HG03175 (cell line): ENCODE measurements around the gene PLXND1.

ENCODE experiments used
- ATAC-seq: cut with Tn5 transposase; IDR thresholded peaks from one replicate; pipeline ENCODE4 v1.9.1; 2021; ENCODE audit warnings: mild to moderate bottlenecking, moderate library complexity; ENCODE audit not compliant: unreplicated experiment

PLXND1 gene

DNA sequence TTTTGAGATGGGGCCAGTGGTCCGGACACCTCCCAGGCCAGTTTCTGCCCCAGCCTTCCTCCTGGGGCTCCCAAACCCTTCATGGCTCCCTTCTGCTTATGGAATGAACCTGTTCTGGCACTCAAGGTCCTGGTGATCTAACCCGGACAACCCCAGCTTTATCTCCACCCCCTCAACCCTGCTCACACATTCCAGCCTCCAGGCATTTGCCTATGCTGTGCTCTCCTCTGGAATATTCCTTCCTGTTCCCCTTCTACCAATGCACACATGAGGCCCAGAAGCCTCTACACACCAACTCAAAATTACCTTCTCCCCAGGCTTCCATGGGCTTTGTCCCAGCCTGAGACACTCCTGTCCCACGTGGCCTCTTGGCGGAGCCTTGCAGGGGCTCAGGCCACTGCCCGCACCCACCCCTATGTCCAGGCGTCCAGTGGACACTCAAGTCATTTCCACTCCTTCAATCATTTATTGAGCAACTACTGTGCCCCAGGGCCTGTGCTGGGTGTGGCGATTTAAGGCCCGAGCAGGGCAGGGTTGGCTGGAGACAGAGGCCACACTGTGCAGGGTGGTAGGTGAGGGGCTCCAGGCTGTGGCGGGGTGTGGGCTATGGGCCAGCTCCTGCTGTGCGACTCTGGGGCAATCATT, 18.8 kb downstream of the PLXND1 start:
- no peak for ATAC-seq

DNA sequence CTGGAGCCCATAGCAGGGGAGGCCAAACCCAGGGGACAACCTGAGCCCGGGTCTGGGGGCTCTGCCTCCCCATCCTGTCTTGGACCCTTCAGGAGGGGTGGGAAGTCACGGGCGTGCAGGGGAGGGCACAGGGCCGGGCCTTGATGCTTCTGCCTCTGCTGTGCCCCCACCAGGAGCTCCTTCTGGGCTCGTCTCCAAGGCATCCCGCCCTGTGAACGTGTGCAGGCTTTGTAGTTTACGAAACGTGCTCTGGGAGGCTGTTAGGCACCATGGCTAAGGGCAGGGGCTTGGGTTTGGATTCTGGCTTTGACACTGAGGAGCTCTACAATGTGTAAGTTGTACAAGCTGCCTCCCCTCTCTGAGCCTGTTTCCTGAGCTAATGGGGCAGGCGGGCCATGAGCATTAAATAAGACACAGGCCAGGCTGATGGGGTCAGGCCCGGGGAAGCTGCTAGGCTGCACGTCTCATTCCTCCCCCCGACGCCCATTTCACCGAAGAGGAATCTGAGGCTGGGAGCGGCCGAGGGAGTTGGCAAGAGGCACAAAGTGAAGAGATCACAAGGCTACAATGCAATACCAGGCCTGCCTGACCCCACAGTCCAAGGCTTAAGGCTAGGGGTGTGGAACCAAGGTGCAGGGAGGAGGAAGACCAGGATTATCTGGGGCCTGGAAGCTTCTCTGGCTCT, 19.6 kb downstream of the PLXND1 start:
- no peak for ATAC-seq

DNA sequence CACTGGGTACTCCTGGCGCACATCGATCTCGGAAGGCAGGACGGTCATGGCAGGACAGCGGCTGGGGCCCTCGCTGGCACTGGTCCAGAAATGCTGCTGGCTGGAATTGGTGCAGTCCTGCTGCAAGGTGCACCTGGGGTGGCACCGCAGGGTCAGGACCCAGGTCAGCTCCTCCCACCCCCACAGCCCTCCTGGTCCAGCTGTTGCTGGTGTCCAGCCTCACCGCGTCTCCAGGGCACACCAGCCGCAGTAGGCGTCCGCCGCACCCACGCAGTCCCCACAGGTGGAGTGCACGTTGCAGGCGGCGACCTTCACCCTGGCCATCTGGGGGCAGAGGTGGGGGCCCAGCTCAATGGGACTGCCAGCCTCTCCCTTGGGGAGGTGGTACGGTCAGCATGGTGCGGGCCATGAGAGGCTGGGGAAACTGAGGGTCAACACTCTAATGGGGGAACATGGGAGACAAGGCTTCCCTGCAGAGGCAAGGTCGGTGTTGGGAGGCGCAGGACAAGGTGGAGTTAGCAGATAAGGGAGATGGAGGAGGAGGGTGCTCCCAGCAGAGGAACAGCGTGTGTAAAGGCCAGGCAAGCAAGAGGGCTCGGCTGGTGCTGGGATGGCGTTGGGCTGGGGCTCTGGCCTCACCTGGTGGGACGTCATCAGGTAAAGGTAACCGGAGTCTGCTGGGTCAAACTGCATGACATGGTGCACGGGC, 20.4 kb downstream of the PLXND1 start:
- ATAC-seq = no peak

DNA sequence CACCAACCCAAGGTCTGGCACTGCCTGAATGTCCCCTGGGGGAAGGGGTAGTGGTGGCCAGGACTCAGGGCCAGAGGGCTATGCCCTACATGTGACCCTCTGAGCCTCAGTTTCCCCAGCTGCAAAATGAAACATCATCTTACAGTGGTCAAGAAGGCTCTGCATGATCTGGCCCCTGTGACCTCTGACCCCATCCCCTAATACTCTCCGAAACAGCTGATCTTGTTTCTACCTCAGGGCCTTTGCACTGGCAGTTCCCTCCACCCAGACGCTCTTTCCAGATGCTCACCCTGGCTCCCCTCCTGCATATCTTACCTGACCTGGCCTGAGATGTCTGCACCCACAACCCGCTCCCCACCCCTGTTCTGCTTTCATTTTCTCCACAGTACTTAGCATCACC, 21.8 kb downstream of the PLXND1 start:
- no peak for ATAC-seq

DNA sequence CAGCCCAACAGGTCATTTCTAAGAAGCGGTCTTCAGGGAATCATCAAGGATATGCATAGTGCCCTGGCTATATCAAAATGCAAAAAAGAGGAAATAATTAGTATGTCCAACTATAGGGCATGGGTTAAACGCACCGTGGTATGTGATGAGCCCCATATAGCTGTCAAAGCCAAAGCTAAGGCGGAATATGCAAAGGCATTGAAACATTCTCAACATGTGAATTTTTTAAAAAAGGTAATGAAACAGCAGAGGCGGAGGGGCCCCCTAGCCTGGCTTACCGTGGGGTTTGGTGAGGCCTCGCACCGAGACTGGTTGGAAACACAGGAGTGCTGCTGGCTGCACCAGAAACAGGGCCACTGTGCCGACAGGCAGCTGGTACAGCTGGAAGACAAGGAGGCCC, 23.2 kb downstream of the PLXND1 start:
- ATAC-seq = no peak

DNA sequence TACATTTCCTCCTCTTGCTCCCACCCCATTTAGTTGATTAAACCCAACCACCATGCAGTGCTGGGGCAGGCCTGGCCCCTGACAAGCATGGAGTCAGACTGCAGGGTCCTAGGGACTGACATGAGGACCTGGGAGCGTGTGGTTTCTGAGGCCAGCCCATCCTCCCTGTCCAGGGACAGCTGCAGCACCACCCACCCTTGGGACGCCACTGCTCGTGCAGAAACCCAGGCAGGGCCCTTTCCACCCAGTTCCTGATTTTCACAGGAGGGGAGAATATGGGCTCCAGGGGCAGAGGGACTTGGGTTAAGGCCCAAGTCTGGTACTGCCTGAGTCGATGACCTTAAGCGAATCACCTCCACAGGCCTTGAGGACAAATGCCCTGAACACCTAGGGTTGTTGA, 23.7 kb downstream of the PLXND1 start:
- no peak for ATAC-seq

DNA sequence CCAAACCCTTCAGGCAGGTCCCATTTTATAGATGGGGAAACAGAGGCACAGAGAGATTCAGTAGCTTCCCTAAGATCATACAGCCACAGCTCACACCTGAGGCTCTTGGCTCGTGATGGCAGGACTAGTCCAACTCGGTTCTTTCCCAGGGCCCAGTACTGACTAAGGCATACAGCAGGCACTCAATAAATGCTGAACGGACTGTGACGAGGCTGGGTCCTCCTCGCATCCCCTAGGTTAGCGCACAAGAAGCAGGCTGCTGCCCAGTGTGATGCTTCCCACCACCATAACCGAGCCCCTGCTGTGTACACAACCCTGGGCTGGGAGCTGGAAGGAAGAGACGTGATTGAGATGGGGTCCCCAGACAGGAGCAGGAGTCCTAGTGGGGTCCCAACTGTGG, 24.9 kb downstream of the PLXND1 start:
- ATAC-seq = no peak

DNA sequence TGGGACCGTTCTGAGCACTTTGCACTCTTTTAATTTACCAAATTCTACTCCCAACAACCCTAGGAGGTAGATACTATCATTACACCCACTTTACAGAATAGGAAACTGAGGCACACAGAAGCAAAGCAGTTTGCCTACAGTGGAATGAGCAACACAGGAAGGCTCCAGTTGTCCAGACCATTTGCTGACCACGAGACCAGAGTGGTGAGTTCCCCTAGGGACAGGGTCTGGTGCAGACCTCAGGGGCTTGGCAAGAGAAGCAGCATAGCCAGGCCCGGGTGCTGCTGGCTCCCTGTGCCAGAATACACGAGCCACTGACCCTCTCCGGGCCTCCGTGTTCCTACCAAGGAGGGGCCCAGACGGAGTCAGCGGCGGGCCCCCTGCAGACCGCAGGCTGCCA, 26.5 kb downstream of the PLXND1 start:
- ATAC-seq = no peak

DNA sequence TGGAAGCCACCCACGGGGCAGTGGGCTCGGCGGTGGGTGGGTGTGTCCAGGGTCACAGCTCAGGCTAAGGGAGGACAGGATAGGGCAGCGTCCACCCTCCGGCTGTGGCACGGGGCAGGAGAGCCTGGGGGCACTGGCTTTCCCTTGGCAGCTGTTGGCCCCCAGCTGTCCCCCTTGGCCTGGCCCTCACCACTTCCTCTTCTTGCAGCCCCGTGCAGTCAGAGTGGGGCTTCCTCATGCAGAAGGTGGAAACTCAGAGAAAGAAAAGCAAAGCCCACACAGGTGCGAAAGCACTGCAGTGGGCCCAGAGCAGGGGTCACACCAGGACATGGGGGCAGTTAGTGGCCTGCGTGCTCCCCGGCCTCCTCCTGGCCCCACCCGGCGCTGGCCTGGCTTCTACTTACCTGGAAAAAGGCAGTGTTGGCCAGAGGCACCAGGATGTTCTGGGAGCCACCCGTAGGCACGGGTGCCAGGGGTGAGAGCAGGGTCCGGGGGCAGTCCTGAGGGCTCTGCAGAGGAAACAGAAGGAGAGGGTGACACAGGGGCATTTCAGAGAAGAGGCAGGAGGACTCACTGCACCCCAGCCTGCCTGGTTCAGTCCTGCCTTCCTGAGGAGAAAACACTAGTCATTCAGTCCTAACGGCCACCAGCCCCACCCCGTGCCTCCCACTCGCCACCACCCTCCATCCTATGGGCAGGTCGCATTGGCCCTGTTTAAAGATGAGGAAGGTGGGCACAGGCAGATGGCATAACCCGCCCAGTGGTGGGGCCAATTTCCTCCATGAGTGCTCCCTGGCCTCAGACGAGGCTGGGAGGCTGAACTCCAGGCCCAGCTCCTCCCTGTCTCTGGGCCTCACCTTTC, 28.3 kb downstream of the PLXND1 start:
- ATAC-seq = peak; percentile 57

DNA sequence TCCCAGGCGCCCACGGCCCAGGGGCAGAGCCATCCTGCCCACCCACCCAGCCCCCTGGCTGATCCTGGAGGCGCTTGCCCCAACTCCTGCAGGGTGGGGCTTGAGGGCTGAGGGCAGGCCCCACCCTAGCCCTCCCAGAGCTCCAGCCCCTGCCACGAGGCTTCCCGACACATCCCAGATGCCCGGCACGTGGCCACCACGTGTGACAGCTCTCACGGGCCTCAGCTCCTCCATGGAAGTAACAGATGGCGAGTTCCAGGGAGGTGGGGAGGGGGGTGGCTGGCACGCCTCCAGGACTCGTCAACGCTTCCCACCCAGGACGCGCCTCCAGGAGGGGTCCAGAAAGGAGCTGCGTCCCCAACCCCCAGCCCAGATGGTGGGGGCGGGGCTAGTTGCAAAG, 29.1 kb downstream of the PLXND1 start:
- no peak for ATAC-seq

DNA sequence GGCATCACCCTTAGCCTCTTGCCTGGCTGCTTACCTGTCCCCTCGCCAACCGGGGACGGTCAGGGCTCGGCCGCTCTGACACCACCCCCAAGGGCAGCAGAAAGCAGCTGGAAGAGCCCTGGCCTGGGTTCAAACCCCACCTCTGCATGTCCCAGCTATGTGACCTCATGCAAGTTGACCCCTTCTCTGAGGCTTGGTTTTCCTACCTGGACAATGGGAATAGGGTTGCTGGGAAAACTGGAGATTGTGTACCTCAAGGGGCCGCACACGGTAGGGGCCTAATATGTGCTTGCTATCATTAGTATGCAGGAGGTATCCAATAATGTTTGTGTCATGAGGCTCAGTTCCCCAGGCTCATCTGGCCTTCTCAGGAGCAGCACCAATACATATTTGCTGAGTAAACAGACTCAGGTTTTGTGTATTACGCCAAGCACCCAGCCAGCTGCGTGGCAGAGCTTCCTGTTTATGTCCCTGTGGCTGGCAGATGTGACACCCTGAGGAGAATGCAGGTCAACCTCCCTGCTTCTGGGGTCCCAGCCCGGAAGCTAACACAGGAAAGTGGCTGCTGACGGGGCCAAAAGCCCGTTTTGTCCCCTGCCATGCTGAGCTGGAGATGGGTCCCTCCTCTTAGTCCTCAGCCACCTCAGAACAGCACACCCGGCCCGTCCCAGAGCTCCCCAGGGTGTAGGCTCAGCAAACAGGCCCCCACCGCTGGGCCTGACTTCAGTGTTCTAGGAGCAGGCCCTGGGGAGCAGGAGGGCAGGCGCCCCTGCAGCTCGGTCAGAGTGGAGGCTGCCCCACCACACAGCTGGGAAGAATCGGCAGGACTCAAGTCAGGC, 29.7 kb downstream of the PLXND1 start:
- ATAC-seq = peak; percentile 64

DNA sequence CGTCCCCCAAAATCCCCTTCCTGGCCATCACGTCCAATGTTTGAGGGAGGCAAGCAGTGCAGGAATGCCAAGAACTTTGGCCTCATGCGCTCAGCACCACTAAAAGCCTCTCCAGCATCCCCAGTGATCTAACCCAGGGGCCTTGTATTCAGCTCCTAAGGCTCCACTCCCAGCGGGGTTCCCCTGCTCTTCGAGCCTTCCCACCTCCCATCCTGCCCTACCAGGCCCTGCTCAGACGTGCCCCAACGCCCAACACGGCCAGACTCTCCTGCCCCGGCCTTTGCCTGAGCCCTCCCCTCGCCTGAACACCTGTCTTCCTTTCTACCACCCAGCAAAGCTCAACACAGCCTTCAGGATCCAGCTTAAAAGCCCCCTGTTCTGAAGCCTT, 30.5 kb downstream of the PLXND1 start:
- ATAC-seq = no peak

DNA sequence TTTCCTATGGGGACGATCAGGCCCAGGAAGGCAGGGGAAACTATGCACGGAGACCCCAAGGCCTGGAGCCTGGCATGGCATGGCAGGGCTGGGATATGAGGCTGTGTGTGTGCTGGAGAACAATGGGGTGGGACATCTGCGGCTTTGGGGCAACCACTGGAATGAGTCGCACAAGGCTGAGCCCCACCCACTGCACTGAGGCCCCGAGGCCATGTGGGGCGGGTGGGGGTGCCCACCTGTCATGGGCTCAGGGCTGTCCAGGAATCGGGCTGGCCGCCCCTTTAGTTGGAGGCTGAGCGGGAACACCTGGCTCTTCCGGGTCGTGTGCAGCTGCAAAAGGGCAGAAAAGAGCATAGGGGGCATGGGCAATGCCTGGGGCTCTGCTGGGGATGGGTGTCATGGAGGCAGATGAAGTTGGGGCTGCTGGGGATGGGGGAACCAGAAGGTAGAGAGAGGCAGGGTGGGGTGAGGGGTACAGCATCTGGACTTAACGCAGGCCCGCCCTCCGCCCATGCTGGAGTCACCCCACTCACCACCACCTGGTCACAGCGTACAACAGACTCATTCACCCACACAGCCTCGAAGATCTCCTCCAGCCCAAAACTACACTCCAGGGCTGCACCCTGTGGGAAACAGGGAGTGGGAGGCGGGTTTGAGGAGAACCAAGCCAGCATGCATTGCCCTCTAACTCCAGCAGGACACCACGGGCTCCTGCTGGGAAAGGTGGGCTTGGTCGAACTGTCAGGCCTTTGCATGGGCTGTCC, 31.1 kb downstream of the PLXND1 start:
- ATAC-seq = no peak

DNA sequence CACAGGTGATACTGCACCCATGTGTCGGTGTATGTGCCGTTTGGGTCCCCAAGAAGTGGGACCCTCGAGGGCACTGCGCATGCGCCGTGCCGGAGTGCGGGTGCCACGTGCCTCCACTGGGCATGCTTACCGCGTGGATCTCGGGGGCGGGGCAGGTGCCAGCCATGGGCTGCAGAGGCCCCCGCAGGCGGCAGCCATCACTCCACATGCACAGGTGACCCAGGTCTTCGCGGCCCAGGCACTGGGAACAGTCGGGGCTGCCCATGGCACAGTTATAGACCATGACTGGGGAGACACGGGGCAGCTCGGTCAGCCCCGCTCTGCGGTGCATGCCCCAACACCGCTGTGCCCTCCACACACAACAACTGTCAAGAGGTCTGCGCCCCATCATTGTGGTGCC, 32.3 kb downstream of the PLXND1 start:
- ATAC-seq = no peak

DNA sequence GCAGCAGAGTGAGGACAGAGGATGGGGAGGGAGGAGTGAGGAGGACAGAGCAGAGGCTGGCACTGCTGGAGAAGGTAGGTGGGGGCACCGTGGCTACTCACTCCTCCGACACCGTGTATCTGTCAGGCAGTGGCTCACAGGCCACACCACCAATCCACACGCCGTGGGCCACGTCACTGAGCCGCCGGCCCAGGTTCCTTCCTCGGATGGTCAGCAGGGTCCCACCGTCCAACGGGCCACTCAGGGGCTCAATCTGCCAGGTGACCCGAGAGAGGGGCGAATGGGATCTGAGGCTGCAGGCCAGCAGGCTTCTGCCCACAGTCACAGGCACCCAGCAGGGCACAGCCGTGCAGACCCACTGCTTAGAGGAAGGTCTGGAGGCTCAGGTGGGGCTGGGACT, 33.0 kb downstream of the PLXND1 start:
- ATAC-seq = no peak

DNA sequence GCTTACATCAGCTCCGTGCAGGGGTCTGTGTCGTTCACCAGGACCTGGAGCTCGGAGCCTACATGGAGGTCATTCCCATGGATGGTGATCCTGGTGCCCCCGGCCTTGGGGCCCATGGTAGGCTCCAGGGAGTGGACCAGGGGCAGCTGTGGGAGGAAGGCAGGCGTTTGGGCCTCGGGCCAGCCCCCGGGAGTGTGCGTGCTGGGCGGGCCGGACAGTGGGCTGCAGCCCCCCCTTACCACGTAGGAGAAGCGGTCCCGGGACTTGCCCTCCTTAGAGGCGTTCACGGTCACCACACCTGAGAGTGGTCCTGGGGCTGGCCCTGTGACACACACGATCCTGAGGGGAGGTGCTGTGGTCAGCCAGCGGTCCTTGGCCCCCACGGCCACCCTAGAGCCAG, 33.9 kb downstream of the PLXND1 start:
- no peak for ATAC-seq

DNA sequence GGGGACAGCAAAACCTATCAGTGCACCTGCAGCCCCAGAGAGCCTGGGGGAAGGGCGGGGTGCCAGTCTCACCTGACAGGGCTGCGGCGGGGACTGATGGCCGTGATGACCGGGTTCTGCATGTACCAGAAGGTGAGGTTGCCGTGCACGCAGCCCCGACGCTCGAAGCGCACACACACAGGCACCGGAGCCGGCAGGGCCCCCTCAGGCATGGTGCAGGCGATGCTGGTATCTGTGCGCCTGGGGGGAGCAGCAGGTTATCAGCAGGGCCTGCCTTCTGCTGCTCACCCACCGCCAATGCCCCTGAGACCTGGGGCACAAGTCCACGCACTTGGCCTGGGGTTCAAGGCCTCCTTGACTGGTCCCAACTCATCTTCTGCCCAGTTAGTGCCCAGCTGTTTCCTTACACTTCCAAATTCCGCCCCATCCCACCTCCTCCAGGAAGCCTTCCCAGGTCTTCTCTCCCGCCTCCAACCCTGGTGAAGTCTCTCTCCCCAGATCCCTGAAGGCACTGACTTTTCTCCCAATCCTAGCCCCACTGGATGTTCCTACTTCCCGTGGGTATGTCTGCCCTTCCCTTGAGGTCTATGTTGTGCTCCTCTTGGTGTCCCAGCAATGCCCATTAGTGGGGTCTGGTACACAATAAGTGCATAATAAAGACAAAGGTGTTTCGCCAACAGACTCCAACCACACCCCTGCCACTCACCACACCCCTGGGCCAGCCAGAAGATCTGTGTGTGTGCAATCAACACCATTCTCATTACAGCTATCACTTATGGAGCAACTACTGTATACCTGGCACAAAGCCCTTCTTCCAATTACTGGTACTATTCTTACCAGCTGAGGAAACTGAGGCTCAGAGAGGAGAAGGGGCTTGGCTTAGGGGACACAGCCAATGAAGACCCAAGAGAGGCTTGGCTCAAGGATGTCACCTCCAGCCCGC, 34.6 kb downstream of the PLXND1 start:
- no peak for ATAC-seq

DNA sequence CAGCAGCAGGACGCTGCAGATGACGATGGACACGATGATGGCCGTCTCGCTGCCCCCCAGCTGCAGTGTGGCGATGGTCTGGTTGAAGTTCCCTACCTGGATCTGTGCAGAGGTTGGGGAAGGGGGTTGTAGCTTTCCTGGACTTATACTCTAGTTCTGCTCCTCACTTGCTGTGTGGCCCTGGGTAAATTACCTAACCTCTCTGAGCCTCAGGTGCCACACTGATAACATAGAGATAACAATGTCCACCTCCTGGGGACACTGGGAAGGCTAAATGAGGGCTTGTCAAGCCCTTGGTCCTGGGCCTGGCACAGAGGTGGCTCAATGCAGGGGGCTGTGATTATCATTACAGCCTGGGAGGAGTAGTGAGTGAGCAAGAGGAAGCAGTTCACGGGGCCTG, 36.6 kb downstream of the PLXND1 start:
- no peak for ATAC-seq

DNA sequence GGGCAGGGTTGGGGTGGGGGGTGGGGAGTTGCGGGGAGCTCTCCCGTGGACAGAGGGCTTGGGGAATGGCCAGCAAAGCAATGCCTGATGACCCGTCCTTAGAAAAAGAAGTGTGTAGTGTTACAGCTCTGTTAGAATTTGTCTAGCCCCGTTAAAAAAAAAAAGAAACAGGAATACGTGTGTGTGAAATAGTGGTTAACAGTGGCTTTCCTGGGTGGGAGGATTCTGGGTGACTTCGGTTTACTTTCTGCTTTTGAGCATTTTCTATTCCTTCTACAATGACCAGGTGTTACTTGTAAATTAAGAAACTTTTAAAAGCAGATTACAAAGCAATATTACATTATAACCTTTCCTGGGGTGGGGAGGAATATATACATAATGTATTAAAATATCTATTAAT, 38.5 kb downstream of the PLXND1 start:
- ATAC-seq = no peak
